Skeletal muscle cell (primary cell): ENCODE results near the gene NOXA1.
"Not testable (repeated sequence)": the region's sequence is repeated elsewhere in the genome, so short reads cannot be mapped to it uniquely, and the experiment has no call there.

ENCODE experiments used
- DNase-seq: peaks from one replicate; pipeline ENCODE4 v3.0.0-alpha.2; 2010; ENCODE audit warnings: low read depth
- H3K4me3 ChIP-seq: 2 replicates; pipeline ENCODE4 v1.5.1; 2011; ENCODE audit warnings: low read depth, mild to moderate bottlenecking, control low read depth, low read length, moderate library complexity

The NOXA1 gene

DNA sequence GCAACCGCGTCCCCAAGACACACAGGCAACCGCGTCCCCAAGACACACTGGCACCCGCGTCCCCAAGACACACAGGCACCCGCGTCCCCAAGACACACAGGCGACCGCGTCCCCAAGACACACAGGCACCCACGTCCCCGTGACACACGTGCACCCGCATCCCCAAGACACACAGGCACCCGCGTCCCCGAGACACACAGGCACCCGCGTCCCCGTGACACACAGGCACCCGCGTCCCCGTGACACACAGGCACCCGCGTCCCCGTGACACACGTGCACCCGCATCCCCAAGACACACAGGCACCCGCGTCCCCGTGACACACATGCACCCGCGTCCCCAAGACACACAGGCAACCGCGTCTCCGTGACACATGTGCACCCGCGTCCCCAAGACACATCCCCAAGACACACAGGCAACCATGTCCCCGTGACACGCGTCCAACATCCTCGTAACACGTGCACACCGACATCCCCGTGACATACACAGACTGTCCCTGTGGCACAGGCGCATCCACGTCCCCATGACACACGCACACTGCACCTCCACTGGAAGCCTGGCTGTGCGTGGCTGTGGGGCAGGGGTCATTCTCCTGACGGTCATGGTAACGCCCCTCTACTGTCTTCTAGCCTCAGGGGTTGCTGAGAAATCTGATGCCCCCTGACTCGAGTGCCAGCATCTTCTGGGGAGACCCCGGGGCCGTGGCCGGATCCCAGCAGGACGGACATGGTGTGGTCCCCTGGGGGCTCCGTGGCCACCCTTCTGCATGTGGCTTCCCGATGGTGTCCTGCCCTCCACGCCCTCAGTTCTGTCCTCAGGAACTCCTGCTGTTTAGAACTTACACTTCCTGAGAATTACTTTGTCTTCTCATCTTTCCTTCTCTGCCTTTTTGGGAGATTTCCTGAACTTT, 24.4 kb upstream of the NOXA1 start:
- no peak overlapping the region for H3K4me3 ChIP-seq
- DNase-seq: no peak

DNA sequence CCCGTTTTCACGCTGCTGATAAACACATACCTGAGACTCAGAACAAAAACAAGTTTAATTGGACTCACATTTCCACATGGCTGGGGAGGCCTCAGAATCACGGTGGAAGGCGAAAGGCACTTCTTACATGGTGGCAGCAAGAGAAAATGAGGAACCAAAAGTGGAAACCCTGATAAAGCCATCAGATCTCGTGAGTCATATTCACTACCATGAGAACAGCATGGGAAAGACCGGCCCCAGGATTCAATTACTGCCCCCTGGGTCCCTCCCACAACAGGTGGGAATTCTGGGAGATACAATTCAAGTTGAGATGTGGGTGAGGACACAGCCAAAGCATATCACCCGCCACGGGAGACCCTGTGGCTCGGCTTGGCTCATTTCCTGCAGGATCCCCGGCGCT, 20.4 kb upstream of the NOXA1 start:
- no peak overlapping the region for H3K4me3 ChIP-seq
- no peak for DNase-seq

DNA sequence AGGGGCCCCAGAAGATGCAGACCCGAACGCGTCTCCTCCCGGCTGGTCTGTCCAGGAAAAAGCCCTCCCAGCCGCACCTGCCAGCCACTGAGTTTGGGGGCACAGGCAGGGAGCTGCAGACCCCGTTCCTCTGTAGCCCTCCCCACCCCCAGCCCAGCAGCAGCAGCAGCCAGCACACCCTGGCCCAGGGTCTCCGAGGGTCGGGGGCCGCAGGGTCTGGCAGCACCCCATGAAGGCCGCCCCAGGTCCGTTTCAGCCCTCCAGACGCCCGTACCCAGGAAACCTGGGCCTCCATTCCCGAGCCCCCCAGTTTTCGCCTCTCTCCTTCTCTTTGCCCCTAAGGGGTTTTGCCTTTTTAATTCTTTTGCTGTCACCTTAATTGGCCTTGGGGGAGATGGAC, 19.9 kb upstream of the NOXA1 start:
- no peak for DNase-seq
- H3K4me3 ChIP-seq: no peak overlapping the region

DNA sequence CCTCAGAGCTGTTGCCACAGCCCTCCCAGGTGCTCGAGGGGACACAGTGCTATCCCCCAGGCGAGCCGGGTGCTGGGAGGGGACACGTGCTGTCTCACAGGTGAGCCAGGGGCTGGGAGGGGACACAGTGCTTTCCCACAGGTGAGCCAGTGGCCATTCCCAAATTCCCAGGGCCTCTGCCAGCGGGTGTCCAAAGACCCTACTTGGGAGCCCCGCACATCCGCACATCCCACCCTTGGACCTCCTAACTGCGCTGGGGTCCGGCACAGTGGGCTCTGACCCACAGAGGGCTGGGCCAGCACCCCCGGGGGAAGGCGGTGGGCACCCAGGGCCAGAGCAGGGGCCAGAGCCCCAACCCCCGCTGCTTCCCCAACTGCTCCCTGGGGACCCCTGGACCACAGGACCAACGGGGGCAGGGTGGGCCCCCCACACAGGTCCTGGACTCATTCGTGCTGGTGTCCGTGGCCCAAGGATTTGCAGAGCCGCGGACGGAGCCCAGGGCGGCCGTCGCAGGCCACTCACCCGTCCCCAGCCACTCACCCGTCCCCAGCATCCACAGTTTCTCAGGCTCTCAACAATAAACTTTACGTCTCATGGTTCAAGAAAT, 18.1 kb upstream of the NOXA1 start:
- no peak for DNase-seq
- no peak overlapping the region for H3K4me3 ChIP-seq

DNA sequence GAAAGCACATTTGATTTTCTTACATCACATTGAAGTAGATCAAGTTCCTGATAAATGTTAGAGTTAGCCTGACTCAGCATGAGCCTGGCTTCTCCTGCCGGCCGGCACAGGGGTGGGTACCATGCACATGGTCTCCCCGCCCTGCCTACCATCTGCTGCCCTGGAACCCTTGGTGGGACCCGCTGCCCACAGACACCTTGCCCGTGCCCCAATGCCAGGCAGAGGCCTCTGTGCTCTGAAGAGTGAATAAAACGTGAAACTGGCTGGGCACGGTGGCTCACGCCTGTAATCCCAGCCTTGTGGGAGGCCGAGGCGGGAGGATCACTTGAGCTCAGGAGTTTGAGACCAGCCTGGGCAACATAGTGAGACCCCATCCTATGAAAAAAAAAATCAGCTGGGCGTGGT, 17.5 kb upstream of the NOXA1 start:
- no peak overlapping the region for H3K4me3 ChIP-seq
- no peak for DNase-seq

DNA sequence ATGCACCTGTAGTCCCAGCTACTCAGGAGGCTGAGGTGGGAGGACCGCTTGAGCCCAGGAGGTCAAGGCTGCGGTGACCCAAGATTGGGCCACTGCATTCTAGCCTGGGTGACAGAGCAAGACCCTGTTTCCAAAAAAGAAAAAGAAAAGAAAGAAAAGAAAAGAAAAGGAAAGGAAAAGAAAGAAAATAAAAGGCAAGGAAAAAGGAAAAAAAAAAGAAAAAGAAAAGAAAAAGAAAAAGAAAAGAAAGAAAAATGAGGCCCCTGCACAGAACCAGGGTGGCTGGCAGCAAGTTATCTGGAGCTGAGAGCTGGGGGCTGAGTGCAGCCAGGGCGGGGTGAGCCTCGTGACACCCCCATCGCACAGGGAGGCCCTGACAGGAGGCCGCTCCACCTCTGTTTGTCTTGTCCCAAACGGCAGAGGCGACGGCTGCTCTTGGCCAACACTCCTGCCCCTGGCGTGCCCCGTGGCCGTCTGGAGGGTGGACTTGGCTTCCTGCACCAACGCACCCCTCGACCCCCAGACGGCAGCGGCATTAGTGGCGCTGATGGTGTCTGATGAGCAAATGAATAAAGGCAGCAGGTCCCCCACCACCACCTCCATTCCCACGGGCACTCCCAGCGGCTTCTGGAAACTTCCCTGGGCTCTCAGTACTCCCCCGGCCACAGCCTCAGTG, 17.0 kb upstream of the NOXA1 start:
- H3K4me3 ChIP-seq: no peak overlapping the region
- no peak for DNase-seq

DNA sequence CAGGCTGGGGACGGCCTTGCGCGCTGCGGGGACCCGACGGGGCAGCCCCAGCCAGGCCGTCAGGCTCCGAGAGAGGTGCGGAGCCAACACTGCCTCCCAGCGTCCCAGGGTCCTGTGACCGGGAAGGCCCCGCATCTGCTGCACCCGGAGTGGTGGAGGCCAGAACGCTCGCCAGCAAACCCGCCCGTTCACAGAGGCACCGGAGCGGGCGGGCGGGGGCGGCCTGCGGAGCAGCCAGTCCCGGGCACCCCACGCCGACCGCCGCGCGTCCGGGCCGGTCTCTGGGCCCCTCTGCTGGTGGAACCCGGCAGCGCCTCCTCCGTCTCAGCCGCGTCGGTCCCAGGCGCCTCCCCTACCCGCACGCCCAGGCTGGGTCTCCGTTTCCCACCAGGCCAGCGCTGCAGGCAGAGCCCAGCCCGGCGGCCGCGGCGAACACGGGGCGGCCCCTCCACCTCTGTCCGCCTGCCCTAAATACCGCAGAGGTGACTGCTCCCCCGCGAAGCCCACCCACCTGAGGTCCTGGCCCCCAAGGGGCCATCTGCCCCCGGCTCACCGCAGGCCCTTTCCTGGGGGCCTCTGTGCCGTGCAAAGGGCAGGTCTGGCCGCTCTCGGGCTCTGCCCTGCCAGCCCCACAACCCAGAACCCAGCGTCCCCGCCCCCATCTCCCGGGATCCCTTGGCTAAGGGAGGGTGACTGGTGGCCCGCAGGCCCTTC, 16.2 kb upstream of the NOXA1 start:
- peak overlapping the region; percentile 38 for H3K4me3 ChIP-seq
- DNase-seq: no peak

DNA sequence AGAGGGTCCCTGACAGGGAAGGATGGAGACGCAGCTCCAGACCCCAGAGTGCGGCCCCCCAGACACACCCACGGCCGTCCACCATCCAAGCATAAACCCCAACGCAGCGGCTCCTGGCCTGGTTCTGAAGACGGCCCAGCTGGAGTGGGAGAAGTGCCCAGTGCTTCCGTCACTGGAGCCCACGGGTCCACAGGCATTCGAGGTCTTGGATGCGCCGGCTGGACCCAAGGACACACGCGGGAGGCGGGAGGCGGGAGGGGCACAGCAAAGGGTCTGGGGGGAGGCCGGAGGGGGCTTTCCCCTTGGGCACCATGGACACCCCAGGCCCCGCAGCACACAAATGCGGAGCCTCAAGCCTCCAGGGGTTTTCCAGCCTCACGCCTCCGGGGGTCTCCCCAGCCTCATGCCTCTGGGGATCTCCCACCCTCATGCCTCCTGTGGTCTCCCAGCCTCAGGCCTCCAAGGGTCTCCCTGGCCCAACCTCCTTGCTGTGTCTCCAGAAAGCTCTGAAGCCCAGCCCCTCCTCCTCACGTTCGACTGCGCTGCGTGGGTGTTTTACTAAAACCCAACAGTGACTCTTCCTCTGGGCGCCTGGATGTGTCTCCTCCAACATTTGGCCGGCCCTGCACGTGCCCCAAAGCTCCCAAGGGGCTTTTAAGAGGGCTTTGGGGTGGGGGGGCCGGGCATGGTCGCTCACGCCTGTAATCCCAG, 15.4 kb upstream of the NOXA1 start:
- no peak for DNase-seq
- H3K4me3 ChIP-seq: peak overlapping the region; percentile 38

DNA sequence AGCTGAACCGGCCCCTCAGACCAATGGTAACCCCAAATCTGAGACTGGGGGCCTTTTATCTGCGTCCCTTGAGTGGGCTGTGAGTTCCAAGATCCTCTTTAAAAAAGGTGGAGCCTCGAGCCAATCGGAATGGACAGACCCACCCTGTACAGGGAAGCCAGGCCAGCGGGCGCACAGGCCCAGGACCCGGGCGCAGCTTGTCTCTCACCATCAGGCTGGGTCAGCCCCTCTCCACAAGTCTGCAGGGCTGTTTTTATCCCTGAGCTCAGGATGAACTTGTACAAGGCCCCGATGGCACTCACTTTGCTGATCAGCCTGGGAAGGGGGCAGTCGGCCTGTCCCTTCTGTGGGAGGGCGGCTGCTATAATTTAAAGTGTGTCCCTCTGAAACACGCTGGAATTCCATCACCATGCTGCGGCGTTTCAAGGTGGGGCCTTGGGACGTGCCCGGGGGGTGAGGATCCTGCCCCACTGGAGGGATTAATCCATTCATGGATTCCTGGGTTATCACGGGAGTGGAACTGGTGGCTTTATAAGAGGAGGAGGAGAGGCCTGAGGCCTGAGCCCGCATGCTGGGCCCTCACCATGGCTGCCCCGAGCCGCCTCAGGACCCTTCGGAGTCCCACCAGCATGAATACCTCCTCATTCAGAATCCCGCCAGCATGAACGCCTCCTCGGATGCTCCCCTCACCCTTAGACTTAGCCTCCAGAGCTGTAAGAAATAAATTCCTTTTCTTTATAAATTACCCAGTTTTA, 14.4 kb upstream of the NOXA1 start:
- H3K4me3 ChIP-seq: no peak overlapping the region
- no peak for DNase-seq

DNA sequence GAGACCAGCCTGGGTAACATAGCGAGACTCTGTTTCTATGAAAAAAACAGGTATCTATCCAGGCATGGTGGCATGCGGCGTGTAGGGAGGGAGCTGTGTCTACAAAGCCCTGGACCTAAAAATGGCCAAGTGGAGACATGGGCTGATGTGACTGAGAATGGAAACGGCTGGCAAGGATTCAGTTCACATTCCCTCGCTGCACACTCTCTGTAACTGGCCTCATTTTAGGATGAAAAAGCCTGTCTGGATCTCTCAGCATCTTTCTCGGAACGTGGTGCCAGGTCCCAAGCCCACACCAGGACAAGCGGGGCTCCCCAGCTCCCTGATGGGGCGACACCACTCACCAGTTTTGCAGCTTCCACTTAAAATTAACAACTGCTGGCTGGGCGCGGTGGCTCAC, 13.7 kb upstream of the NOXA1 start:
- H3K4me3 ChIP-seq: no peak overlapping the region

DNA sequence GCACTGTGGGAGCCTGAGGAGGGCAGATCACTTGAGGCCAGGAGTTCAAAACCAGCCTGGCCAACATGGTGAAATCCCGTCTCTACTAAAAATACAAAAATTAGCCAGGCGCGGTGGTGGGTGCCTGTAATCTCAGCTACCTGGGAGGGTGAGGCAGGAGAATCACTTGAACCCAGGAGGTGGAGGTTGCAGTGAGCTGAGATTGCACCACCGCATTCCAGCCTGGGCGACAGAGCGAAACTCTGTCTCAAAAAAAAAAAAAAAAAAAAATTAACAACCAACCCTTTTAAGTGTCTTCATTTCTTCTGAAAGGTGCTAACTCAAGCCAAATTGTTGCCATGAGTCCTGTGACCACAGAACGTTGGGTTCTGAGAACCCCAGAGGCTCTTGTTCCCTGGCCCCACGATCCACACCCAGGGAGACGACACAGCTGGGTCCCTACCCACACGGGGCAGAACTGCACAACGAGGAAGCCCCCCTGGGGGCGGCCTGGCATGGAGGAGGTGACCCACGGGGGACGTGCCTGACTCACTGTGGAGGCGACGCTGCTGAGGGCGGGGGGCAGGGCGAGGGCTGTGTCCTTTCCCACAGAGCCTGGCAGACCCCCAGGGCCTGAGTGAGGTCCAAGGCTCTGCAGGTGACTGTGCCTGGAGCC, 12.8 kb upstream of the NOXA1 start:
- H3K4me3 ChIP-seq: not testable (repeated sequence)

More for the DNA sequence above, 13.7 kb upstream of the NOXA1 start:
- no peak for DNase-seq

DNA sequence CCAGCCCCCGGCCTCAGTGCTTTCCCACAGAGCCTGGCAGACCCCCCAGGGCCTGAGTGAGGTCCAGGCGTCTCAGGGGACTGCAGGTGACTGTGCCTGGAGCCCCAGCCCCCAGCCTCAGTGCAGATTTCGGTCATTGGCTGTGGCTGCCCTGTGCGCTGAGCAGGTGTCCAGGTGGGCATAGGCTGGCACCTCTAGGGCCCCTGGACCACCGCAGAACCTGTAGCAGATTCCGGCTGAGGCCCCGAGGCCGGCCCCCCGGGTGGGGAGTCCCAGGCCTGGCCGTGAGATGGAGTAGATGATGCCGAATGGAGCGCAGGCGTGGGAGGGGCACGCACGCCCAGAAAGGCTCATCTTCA, 12.3 kb upstream of the NOXA1 start:
- DNase-seq: no peak
- no peak overlapping the region for H3K4me3 ChIP-seq

More for the DNA sequence above, 12.8 kb upstream of the NOXA1 start:
- DNase-seq: not testable (repeated sequence)

DNA sequence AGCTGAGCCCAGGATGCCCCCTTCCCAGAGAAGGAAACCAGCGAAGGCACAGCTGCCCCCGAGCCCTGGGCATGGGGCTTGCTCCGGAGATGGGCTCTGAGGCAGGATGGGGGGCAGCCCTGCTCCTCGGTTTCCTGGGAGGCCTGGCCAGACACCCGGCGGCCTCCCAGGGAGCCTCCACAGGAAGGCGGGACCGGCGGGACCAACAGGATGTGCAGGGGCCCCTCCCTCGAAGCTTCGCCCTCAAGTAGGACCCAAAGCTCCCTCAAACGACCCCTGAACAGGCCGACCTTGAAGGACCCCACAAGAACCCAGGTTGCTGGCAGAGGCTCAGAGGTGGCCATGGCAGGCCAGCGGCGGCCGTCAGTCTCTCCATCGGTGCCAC, 11.9 kb upstream of the NOXA1 start:
- DNase-seq: no peak
- H3K4me3 ChIP-seq: no peak overlapping the region

DNA sequence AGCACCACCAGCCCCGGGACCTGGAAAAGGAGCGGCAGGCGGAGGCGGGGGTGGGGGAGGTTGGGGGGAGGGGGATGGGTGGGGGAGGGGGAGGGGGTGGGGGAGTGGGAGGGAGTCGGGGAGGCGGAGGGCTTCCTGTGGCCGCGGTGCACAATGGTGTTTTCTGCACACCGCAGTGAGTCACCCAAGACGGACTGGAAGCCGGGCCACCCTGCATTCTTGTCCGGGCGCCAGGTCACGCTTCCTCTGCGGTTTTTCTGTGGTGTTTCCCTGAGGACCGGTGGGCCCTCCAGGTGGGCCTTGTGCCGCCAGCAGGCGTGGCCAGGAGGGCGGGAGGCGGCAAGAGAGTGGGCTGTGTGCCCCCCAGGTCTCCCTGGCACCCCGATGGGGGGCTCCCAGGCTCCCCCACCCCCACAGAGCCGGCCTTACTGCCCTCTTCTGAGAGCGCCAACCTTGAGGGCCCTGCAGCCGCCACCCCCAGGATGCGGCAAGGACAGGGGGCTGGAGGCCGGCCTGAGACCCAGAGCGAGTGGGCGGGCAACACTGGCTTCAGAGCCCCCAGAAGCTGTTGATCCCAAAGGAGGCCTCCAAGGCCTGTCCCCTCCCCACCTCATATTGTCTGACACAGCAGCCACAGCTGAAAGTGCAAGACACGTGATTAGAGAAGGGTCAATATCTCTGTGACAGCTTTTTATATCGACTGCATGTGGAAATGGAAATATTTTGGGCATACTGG, 11.4 kb upstream of the NOXA1 start:
- H3K4me3 ChIP-seq: no peak overlapping the region
- DNase-seq: peak; percentile 51

DNA sequence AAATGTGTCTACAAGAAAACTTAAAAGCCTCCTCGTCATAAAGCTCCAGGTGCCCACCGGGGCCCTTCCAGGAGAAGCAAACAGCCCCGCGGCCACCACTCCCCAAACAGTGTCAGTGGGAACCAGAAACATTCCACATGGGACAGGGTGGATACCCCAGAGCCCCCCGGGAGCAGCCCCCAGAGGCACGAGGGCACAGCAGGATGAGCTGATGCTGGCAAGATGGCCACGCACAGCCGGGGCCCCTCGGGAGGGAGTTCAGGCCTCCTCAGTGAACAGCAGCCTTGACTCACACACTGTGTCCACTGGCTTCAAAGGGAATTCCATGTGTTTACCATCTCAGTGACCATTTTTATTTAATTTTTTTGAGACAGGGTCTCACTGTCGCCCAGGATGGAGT, 10.8 kb upstream of the NOXA1 start:
- no peak overlapping the region for H3K4me3 ChIP-seq
- DNase-seq: no peak

DNA sequence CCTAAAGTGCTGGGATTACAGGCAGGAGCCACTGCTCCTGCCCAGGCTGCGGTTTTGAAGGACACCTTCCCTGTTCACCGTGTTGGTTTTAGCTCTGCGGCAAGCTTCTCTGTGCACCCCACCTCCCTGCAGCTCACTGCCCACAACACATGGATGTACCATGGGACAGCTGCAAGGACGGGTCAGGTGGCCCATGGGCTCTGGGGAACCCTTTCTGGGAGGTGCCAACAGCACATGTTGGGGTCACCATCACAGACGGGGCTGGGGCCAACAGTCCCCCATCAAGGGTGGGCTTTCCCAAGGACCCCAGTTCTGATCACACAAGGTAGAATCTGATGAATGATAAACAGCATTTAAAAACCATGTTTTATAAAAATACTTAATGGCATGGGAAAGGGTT, 7.7 kb upstream of the NOXA1 start:
- no peak overlapping the region for H3K4me3 ChIP-seq
- no peak for DNase-seq

DNA sequence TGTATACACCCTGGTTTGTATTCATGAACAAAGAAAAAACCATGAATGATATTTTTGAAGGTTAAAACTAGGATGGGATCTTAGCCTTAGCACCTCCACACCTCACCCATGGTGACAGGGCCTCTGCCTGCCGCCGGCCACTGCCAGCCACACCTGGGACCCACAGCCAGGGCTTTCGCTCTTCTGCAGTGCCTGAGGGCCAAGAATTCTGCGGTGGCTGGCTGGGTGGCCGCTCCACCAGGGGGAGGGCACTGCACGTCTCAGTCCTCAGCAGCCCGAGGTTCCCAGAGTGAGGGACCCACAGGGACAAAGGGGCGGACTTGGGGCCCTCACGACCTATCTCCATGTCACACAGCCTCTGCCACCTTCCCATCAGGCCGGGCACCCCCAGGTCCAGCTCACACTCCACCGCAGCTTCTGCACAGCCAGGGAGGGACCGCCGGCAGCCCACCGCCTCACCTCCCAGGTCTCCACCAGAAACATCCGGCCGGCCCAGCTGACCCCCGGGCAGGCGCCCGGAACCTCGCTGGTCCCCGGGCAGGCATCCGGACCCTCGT, 7.1 kb upstream of the NOXA1 start:
- DNase-seq: no peak
- H3K4me3 ChIP-seq: no peak overlapping the region
